Spleen (tissue), 7 donors: Measurements from ENCODE around the gene ZCWPW1.

Experiments used
- CTCF ChIP-seq, 11 experiments: fragments of 200-600 bp in 7 of 11; fragments of 450-650 bp in 4 of 11; sonication (generic) in 4 of 11; IDR thresholded peaks in 8 of 11; conservative IDR thresholded peaks in 3 of 11; 1 replicate in 7 of 11; 2 replicates in 4 of 11; pipeline versions ENCODE4 v1.4.0 to v1.8.0; 2016 to 2021; ENCODE audit warnings: antibody characterized with exemption in 11 of 11, inconsistent platforms in 4 of 11, mild to moderate bottlenecking in 1 of 11
- POLR2A ChIP-seq, 3 donors: fragments of 450-650 bp; IDR thresholded peaks; one replicate each; pipeline ENCODE4 v1.5.1; 2017; ENCODE audit warnings: antibody characterized with exemption in 3 of 3, mild to moderate bottlenecking in 1 of 3
- POLR2AphosphoS5 ChIP-seq, 3 donors: sonication (generic); formaldehyde crosslinking; IDR thresholded peaks; one replicate each; pipeline ENCODE4 v1.5.1; 2017; ENCODE audit warnings: antibody characterized with exemption in 3 of 3
- donor health status: DM: no; HTN: no; CAD: no; lungs with moderate emphysema.
- donor health status: DM: no; HTN: no; CAD: no.
- donor health status: DM: no; HTN: no; CAD: no.

- peak; percentile 41 to 88 (median 74) for TF ChIP-seq POLR2A (IDR thresholded peaks at IDR 0.05)
- peak in 2 of 3 donors; percentile 94 to 99 for TF ChIP-seq POLR2AphosphoS5 (IDR thresholded peaks at IDR 0.05)
- peak; percentile 43 to 76 (median 64) for TF ChIP-seq CTCF (IDR thresholded peaks at IDR 0.05 in 8 of 11, conservative IDR thresholded peaks at IDR 0.05 in 3 of 11)
Observed at GRCh38 chr7:100428967-100429636, 599 bp upstream of the ZCWPW1 start.
